ENCODE data around the gene SUGP1. TPM values are rescaled to one million over a fixed set of nuclear protein-coding genes. Genes with fewer than 3 reads are reported as not detected.

Gene SUGP1
- total and polyA plus RNA-seq, 2 of the 13 experiments (the other 11 are each of a cell fraction or from before 2014, with no cell fraction given) = 21.6 to 25.9 TPM

DNA sequence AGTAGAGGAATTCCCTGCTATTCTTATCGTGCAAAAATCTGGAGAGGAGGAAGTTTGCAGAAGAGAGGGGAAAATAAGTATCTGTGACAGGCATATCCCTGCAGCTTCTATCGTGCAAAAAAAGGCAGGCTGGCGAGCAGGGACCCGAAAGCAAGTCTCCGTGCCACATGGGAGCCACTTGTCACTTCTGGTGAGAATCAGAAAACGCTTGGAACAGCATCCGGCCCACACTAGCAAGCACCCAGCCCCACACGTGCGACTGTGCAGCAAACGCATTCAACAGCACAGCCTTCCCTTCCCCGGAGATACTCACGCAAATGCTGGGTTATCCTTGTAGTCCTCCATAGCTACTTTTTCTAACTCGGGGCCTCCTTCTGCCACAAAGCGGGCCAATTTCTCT lies 16.9 kb downstream of the SUGP1 start:
- ATAC-seq = no peak
- Histone ChIP-seq H3K9ac (ENCODE audit: insufficient read depth, low read depth, low read length) (no peak overlapping the region), H3K4me3 (replicated peaks in 1 of 3; ENCODE audit: insufficient read depth in 1 of 3, low read depth in 2 of 3, low read length in 3 of 3) (no peak overlapping the region), H3K4me1 (ENCODE audit: insufficient read depth, low read length) (no peaks in the 10 kb centered on the region), H3K27me3 (ENCODE audit: control insufficient read depth in 1 of 2, insufficient read depth in 2 of 2, low read length in 2 of 2) (no peaks in the 10 kb centered on the region), H3K9me3 (ENCODE audit: low read length) (no peaks in the 10 kb centered on the region), H3K27ac (ENCODE audit: extremely low read length, insufficient read depth, low read length) (no peak overlapping the region), H3K4me2 (ENCODE audit: low read depth, low read length) (no peak overlapping the region), H4K20me1 (ENCODE audit: insufficient read depth, low read length) (no peaks in the 10 kb centered on the region), H3K36me3 (replicated peaks in 1 of 2; ENCODE audit: control insufficient read depth in 1 of 2, insufficient read depth in 2 of 2, low read length in 2 of 2) (peaks cover 28 to 76% of the 10 kb centered on the region in 2 experiments; a peak in 4 of 5 replicates), H2AFZ (ENCODE audit: low read length) (no peak overlapping the region), H3K79me2 (ENCODE audit: insufficient read depth, low read length) (no peaks in the 10 kb centered on the region)
- in situ Hi-C loops (cut with HindIII; ENCODE audit: extremely low pct_ligation_motif_present, low pct_unique_long_range_greater_than_20kb) = no loop called here
- POLR2A ChIA-PET = no interaction called here
- FAIRE-seq = no peak
- DNase-seq (ENCODE audit: low spot score) = no peak
- CTCF ChIA-PET (ENCODE audit: low intra/inter-chr PET ratio, low total read pairs) = no interaction called here
- intact Hi-C loops (cut with micrococcal nuclease; ENCODE audit: unreplicated experiment) = no loop called here
- BruUV-seq (replicated peaks) = no TSS peak
- TF ChIP-seq ZNF282 (IDR thresholded peaks at IDR 0.05; ENCODE audit: partially characterized antibody) (no peak), ZNF30 (CRISPR knock-in tag; IDR thresholded peaks at IDR 0.05) (no peak), ZNF816 (CRISPR knock-in tag; IDR thresholded peaks at IDR 0.05; ENCODE audit: borderline replicate concordance) (no peak), NCOA2 (CRISPR knock-in tag; IDR thresholded peaks at IDR 0.05) (no peak), YEATS2 (CRISPR knock-in tag; IDR thresholded peaks at IDR 0.05; ENCODE audit: borderline replicate concordance) (no peak), SYNCRIP (IDR thresholded peaks at IDR 0.05; ENCODE audit: insufficient read depth, low read depth, low read length) (no peak), PHB2 (IDR thresholded peaks at IDR 0.05; ENCODE audit: partially characterized antibody) (no peak), TAF15 (IDR thresholded peaks at IDR 0.05; ENCODE audit: low read depth, low read length, poor library complexity, severe bottlenecking) (no peak), ZFX (CRISPR knock-in tag; IDR thresholded peaks at IDR 0.05; ENCODE audit: low read depth) (no peak), ARID2 (CRISPR knock-in tag; IDR thresholded peaks at IDR 0.05; ENCODE audit: borderline replicate concordance) (no peak), XRCC5 (optimal IDR thresholded peaks at IDR 0.05; ENCODE audit: low read length) (no peak), ATM (IDR thresholded peaks at IDR 0.05; ENCODE audit: borderline replicate concordance) (no peak), LCORL (IDR thresholded peaks at IDR 0.05) (no peak), LCORL (CRISPR knock-in tag; IDR thresholded peaks at IDR 0.05) (no peak), CENPX (CRISPR knock-in tag; IDR thresholded peaks at IDR 0.05) (no peak), ZSCAN22 (CRISPR knock-in tag; IDR thresholded peaks at IDR 0.05) (no peak), ZC3H13 (CRISPR knock-in tag; IDR thresholded peaks at IDR 0.05) (no peak)
- TF ChIP-seq, protein P1, sequence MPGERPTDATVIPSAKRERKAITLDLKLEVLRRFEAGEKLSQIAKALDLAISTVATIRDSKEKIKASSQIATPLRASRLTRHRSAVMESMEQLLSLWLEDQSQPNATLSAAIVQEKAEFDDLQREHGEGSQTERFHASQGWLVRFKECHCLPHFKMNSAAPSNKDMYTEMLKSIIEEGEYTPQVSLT (CRISPR knock-in tag; IDR thresholded peaks at IDR 0.05; ENCODE audit: borderline replicate concordance, low read depth) = no peak
- TF ChIP-seq, protein P2, sequence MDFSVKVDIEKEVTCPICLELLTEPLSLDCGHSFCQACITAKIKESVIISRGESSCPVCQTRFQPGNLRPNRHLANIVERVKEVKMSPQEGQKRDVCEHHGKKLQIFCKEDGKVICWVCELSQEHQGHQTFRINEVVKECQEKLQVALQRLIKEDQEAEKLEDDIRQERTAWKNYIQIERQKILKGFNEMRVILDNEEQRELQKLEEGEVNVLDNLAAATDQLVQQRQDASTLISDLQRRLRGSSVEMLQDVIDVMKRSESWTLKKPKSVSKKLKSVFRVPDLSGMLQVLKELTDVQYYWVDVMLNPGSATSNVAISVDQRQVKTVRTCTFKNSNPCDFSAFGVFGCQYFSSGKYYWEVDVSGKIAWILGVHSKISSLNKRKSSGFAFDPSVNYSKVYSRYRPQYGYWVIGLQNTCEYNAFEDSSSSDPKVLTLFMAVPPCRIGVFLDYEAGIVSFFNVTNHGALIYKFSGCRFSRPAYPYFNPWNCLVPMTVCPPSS (IDR thresholded peaks at IDR 0.05) = no peak
- TF ChIP-seq, protein P3, sequence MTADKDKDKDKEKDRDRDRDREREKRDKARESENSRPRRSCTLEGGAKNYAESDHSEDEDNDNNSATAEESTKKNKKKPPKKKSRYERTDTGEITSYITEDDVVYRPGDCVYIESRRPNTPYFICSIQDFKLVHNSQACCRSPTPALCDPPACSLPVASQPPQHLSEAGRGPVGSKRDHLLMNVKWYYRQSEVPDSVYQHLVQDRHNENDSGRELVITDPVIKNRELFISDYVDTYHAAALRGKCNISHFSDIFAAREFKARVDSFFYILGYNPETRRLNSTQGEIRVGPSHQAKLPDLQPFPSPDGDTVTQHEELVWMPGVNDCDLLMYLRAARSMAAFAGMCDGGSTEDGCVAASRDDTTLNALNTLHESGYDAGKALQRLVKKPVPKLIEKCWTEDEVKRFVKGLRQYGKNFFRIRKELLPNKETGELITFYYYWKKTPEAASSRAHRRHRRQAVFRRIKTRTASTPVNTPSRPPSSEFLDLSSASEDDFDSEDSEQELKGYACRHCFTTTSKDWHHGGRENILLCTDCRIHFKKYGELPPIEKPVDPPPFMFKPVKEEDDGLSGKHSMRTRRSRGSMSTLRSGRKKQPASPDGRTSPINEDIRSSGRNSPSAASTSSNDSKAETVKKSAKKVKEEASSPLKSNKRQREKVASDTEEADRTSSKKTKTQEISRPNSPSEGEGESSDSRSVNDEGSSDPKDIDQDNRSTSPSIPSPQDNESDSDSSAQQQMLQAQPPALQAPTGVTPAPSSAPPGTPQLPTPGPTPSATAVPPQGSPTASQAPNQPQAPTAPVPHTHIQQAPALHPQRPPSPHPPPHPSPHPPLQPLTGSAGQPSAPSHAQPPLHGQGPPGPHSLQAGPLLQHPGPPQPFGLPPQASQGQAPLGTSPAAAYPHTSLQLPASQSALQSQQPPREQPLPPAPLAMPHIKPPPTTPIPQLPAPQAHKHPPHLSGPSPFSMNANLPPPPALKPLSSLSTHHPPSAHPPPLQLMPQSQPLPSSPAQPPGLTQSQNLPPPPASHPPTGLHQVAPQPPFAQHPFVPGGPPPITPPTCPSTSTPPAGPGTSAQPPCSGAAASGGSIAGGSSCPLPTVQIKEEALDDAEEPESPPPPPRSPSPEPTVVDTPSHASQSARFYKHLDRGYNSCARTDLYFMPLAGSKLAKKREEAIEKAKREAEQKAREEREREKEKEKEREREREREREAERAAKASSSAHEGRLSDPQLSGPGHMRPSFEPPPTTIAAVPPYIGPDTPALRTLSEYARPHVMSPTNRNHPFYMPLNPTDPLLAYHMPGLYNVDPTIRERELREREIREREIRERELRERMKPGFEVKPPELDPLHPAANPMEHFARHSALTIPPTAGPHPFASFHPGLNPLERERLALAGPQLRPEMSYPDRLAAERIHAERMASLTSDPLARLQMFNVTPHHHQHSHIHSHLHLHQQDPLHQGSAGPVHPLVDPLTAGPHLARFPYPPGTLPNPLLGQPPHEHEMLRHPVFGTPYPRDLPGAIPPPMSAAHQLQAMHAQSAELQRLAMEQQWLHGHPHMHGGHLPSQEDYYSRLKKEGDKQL (CRISPR knock-in tag; IDR thresholded peaks at IDR 0.05; ENCODE audit: low read depth) = no peak
- WGBS (ENCODE audit: low lambda C conversion rate) = 99% methylated on average over 12 of the region's 14 CpGs
